ENCODE measurements around the gene GOLGB1.
"Not testable (repeated sequence)": the region's sequence is repeated elsewhere in the genome, so short reads cannot be mapped to it uniquely, and the experiment has no call there.

Gene GOLGB1

GRCh38 chr3:121757812-121758545, 8.4 kb upstream of the GOLGB1 start:
- Mint-ChIP-seq H3K36me3 (no peaks in the 10 kb centered on the region), H3K9me3 (no peaks in the 10 kb centered on the region)

GRCh38 chr3:121757087-121757811, 7.7 kb upstream of the GOLGB1 start:
- Mint-ChIP-seq H3K4me1 (no peaks in the 10 kb centered on the region), H3K4me3 (no peak overlapping the region), H3K36me3 (no peaks in the 10 kb centered on the region), H3K27ac (no peak overlapping the region), H3K9me3 (no peaks in the 10 kb centered on the region)
- no peak for DNase-seq (ENCODE audit: low spot score in 2 of 2)
- ATAC-seq = no peak

More at GRCh38 chr3:121757812-121758545, 8.4 kb upstream of the GOLGB1 start:
- Mint-ChIP-seq H3K4me1 (no peaks in the 10 kb centered on the region), H3K27ac (no peak overlapping the region), H3K4me3 (no peak overlapping the region)
- ATAC-seq (no peak), DNase-seq (ENCODE audit: low spot score in 2 of 2) (no peak)

- H3K27ac Mint-ChIP-seq = no peak overlapping the region
- no peaks in the 10 kb centered on the region for H3K9me3 Mint-ChIP-seq
- no peaks in the 10 kb centered on the region for H3K4me1 Mint-ChIP-seq
- H3K36me3 Mint-ChIP-seq = no peaks in the 10 kb centered on the region
- ATAC-seq = no peak
- DNase-seq (ENCODE audit: low spot score in 2 of 2) = no peak
- no peak overlapping the region for H3K4me3 Mint-ChIP-seq
Observed at GRCh38 chr3:121752772-121753171, 3.2 kb upstream of the GOLGB1 start.

DNA sequence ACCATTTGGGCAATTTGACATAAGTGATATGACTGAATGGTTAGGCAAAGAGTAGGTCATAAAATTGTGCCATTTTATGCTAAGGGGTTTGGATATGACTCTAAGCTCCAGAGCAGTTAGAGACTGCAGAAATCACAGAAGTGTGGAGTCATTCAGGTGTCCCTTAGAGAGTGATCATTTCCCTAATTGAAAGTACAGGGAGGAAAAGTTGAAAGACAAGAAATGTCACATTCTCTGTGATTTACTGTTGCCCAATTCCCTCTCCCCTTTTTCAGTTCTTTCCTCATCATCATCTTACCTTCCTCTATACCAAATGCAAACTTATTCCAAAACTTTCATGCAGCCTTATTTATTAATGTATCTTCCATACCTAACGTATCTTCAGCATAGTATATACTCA, 2.7 kb upstream of the GOLGB1 start:
- Mint-ChIP-seq H3K27ac (no peak overlapping the region), H3K4me3 (no peak overlapping the region), H3K4me1 (peaks cover 4% of the 10 kb centered on the region), H3K9me3 (no peaks in the 10 kb centered on the region), H3K36me3 (no peaks in the 10 kb centered on the region)
- DNase-seq (ENCODE audit: low spot score in 2 of 2) = no peak
- no peak for ATAC-seq

DNA sequence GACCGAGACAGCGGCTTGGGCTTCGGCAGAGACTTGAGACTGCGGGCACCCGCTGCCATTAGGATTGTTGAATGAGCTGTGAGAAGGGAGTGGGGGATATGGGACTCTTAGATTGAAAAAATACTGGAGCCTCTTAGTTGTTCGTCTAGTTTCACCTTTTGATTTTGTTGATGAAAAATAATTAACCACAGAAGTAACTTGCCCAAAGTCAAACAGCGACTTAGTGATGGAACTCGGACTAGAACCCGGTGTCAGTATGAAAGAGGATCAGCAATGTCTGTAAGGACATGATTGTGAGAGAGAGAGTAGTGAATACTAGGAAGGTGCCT, 510 bp upstream of the GOLGB1 start:
- peaks cover 4% of the 10 kb centered on the region for H3K4me1 Mint-ChIP-seq
- no peaks in the 10 kb centered on the region for H3K9me3 Mint-ChIP-seq
- no peaks in the 10 kb centered on the region for H3K36me3 Mint-ChIP-seq
- no peak overlapping the region for H3K4me3 Mint-ChIP-seq
- ATAC-seq = no peak
- no peak overlapping the region for H3K27ac Mint-ChIP-seq
- DNase-seq (ENCODE audit: low spot score in 2 of 2) = no peak

DNA sequence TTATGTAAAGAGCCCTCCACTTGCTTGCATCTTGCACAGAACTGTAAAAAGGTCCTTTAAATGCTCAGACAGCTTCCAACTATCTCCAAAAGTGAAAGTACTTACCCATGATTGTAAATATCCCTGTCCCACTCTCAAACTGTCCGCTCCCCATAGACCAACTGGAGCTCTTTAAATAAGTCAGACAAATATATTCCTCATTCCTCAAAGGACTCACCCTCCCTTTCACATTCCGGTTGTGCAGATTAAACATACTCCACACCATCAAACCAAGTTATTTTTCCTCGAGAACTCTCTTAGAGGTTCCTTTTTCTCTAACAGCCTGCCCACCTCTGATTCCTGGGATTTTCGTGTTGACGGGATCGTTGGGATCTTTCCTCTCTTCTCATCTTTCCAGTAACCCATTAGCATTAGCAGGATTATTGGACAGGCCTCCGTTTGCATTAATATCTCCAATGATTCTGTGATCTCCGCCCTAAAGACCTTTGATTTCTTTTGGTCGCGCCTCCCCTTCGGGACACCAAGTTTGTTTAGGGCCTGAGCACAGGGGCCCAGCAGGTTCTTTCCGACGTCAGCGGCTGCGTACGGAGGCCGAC, 763 bp downstream of the GOLGB1 start:
- H3K4me1 Mint-ChIP-seq = peaks cover 4% of the 10 kb centered on the region
- no peak overlapping the region for H3K27ac Mint-ChIP-seq
- DNase-seq (ENCODE audit: low spot score in 2 of 2) = no peak
- no peaks in the 10 kb centered on the region for H3K36me3 Mint-ChIP-seq
- no peaks in the 10 kb centered on the region for H3K9me3 Mint-ChIP-seq
- no peak overlapping the region for H3K4me3 Mint-ChIP-seq
- peak; percentile 38 for ATAC-seq

DNA sequence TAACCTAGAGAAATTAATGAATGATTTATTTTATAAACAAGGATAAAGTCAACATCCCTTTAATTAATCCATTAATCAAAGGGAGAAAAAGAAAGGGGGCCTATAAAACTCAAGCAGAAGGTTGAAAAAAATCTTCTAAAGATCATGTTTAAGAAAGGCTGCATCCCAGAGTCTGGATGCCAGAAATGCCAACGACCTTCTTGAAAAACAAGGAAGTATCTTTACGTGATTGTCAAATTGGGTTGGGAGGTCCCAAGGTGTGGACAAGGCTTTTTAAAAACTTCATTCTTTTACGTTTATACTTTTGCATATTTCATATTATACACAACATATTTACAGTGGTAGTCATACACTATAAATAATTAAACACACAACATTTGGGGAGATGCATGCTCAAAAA, 1.6 kb downstream of the GOLGB1 start:
- DNase-seq (ENCODE audit: low spot score in 2 of 2) (no peak), ATAC-seq (no peak)
- H3K4me1 Mint-ChIP-seq = peaks cover 4% of the 10 kb centered on the region
- H3K9me3 Mint-ChIP-seq = no peaks in the 10 kb centered on the region
- no peak overlapping the region for H3K4me3 Mint-ChIP-seq
- H3K27ac Mint-ChIP-seq = no peak overlapping the region
- no peaks in the 10 kb centered on the region for H3K36me3 Mint-ChIP-seq

GRCh38 chr3:121743106-121743505, 6.4 kb downstream of the GOLGB1 start:
- not testable (repeated sequence) for H3K4me3 Mint-ChIP-seq; H3K9me3 Mint-ChIP-seq; H3K27ac Mint-ChIP-seq; H3K36me3 Mint-ChIP-seq; ATAC-seq; DNase-seq (ENCODE audit: low spot score in 2 of 2)
- peaks cover 24% of the 10 kb centered on the region for H3K4me1 Mint-ChIP-seq

DNA sequence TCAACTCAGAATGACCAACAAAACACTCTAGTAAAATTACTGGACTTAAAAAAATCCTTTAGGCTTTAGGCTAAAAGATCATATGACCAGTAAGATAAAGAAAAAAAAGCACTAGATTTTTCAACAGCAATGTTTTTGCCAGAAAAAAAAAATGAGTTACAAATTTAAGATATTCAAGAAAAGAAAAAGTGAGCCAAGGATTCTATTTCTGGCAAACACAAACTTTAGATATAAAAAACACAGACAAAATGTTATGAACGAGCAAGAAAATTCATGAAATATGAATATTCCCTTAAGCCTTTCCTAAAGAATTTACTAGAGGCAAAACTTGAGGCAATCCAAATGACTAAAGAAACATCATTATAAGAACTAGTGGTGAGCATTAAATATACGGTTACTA, 8.6 kb downstream of the GOLGB1 start:
- Mint-ChIP-seq H3K9me3 (no peaks in the 10 kb centered on the region), H3K36me3 (peaks cover 6% of the 10 kb centered on the region), H3K27ac (no peak overlapping the region), H3K4me3 (no peak overlapping the region), H3K4me1 (peaks cover 33% of the 10 kb centered on the region)
- no peak for ATAC-seq
- DNase-seq (ENCODE audit: low spot score in 2 of 2) = no peak

DNA sequence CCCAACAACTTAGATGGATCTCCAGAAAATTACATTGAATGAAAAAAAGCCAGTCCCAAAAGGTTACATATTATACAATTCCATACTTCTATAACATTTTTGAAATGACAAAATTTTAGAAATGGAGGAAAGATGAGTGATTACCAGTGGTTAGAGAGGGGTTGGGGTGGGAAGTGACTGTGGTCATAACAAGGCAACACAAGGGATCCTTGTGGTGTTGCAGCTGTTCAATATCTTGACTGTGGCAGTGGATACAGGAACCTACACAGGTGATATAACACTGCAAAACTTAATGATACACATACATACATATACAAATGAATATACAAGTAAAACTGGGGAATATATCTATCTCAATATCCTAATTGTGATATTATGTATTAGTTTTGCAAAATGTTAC, 9.6 kb downstream of the GOLGB1 start:
- no peak overlapping the region for H3K27ac Mint-ChIP-seq

GRCh38 chr3:121737644-121738043, 11.9 kb downstream of the GOLGB1 start:
- H3K4me1 Mint-ChIP-seq = peaks cover 46% of the 10 kb centered on the region
- no peak overlapping the region for H3K27ac Mint-ChIP-seq
- no peak for ATAC-seq
- no peak overlapping the region for H3K4me3 Mint-ChIP-seq
- no peak for DNase-seq (ENCODE audit: low spot score in 2 of 2)
- H3K36me3 Mint-ChIP-seq = peaks cover 6% of the 10 kb centered on the region
- no peaks in the 10 kb centered on the region for H3K9me3 Mint-ChIP-seq

More for the DNA sequence above, 9.6 kb downstream of the GOLGB1 start:
- no peaks in the 10 kb centered on the region for H3K9me3 Mint-ChIP-seq
- DNase-seq (ENCODE audit: low spot score in 2 of 2) (no peak), ATAC-seq (no peak)
- H3K4me3 Mint-ChIP-seq = no peak overlapping the region
- peaks cover 41% of the 10 kb centered on the region for H3K4me1 Mint-ChIP-seq
- peaks cover 6% of the 10 kb centered on the region for H3K36me3 Mint-ChIP-seq

DNA sequence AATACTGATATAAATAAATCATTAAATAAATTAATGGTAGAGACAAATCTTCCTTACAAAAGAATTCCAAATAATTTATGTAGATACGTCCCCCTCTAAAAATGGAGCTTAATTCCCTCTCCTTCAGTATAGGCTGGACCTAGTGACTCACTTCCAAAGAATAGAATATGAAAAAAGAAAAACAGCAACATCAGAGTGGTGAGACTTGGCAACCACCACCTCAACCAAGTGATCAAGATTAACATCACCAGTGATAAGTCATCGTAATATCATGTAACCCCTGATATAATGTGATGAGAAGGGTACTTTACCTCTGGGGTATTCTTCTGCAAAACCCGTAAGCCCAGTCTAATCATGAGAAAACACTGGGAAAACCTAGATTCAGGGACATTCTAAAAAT, 13.4 kb downstream of the GOLGB1 start:
- no peaks in the 10 kb centered on the region for H3K9me3 Mint-ChIP-seq
- peak overlapping the region; percentile 26 for H3K27ac Mint-ChIP-seq
- DNase-seq (ENCODE audit: low spot score in 2 of 2) = no peak
- peaks cover 52% of the 10 kb centered on the region for H3K4me1 Mint-ChIP-seq
- peak overlapping the region; percentile 5 for H3K4me3 Mint-ChIP-seq
- peak; percentile 90 for ATAC-seq
- H3K36me3 Mint-ChIP-seq = peaks cover 6% of the 10 kb centered on the region

GRCh38 chr3:121735047-121735696, 14.4 kb downstream of the GOLGB1 start:
- Mint-ChIP-seq H3K4me3 (no peak overlapping the region), H3K4me1 (peaks cover 52% of the 10 kb centered on the region), H3K9me3 (no peaks in the 10 kb centered on the region), H3K36me3 (peaks cover 7% of the 10 kb centered on the region), H3K27ac (peak overlapping the region; percentile 26)
- peak; percentile 97 for ATAC-seq
- no peak for DNase-seq (ENCODE audit: low spot score in 2 of 2)

- Mint-ChIP-seq H3K4me1 (peaks cover 21% of the 10 kb centered on the region), H3K36me3 (peaks cover 42% of the 10 kb centered on the region), H3K27ac (no peak overlapping the region), H3K9me3 (no peaks in the 10 kb centered on the region), H3K4me3 (no peak overlapping the region)
- DNase-seq (ENCODE audit: low spot score in 2 of 2) = no peak
- ATAC-seq = no peak
Observed at GRCh38 chr3:121730940-121731687, 18.4 kb downstream of the GOLGB1 start.

- no peaks in the 10 kb centered on the region for H3K9me3 Mint-ChIP-seq
- no peaks in the 10 kb centered on the region for H3K4me1 Mint-ChIP-seq
- peaks cover 100% of the 10 kb centered on the region for H3K36me3 Mint-ChIP-seq
- H3K4me3 Mint-ChIP-seq = no peak overlapping the region
- H3K27ac Mint-ChIP-seq = no peak overlapping the region
- DNase-seq (ENCODE audit: low spot score in 2 of 2) (no peak), ATAC-seq (no peak)
Observed at GRCh38 chr3:121724130-121724529, 25.4 kb downstream of the GOLGB1 start.

Measured in stimulated activated effector memory CD8-positive, alpha-beta T cell treated with anti-CD3 and anti-CD28 coated beads, Interleukin-12 subunit alpha, Interleukin-12 subunit beta, amount 100 ng/mL, for 72 hours (primary cell).